Measurements from ENCODE around the gene DCC. TPM values are rescaled to one million over a fixed set of nuclear protein-coding genes. Genes with fewer than 3 reads are reported as not detected.

The DCC gene
- total RNA-seq, 1 experiment from 2014 or later, result not detected

DNA sequence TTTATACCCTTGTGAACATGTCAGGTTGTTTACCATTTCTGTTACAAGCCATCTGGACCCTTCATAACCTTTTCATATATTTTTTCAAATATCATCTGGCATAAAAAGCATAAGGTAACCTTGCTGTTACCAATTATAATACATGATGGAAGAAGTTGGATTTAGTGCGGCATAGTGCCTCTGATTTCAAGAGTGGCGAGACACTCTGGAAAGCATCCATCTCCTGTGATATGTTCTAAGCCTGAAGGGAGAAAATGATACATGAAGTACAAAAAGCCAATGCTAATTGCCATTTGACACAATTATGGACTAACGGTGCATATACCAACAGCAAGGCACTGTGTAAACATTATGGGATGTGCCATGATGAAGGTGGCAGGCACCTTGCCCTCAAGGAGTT, 75.1 kb downstream of the DCC start:
- Histone ChIP-seq H3K27ac (ENCODE audit: low read depth, low read length) (no peak overlapping the region), H3K9ac (ENCODE audit: low read length) (no peak overlapping the region), H2AFZ (ENCODE audit: low read depth, low read length, poor library complexity, severe bottlenecking) (no peak overlapping the region), H3K9me2 (ENCODE audit: insufficient read depth) (no peaks in the 10 kb centered on the region), H3K79me2 (ENCODE audit: insufficient read depth, low read length) (no peaks in the 10 kb centered on the region), H3K27me3 (ENCODE audit: insufficient read depth, low read length) (no peaks in the 10 kb centered on the region), H3K4me3 (replicated peaks in 1 of 2; ENCODE audit: low read depth in 1 of 2, low read length in 2 of 2) (no peak overlapping the region), H4K20me1 (ENCODE audit: insufficient read depth) (no peaks in the 10 kb centered on the region), H3K4me1 (ENCODE audit: control insufficient read depth in 1 of 2, insufficient read depth in 2 of 2, low read length in 2 of 2) (no peaks in the 10 kb centered on the region), H3K36me3 (ENCODE audit: control insufficient read depth in 1 of 2, insufficient read depth in 2 of 2, low read length in 2 of 2) (no peaks in the 10 kb centered on the region), H3K9me3 (ENCODE audit: control insufficient read depth in 1 of 2, insufficient read depth in 1 of 2, low read depth in 1 of 2, low read length in 2 of 2) (peaks cover 0 to 16% of the 10 kb centered on the region in 2 experiments; a peak in 2 of 4 replicates), H3K4me2 (ENCODE audit: low read length) (no peak overlapping the region)
- no peak for TF ChIP-seq TCF7L2 (IDR thresholded peaks at IDR 0.05; ENCODE audit: borderline replicate concordance, extremely low read depth, insufficient read depth, insufficient read length)
- no peak for TF ChIP-seq SRF (IDR thresholded peaks at IDR 0.05; ENCODE audit: low read depth)
- no peak for TF ChIP-seq SIN3A (IDR thresholded peaks at IDR 0.05; ENCODE audit: low read depth)
- TF ChIP-seq, protein P1, sequence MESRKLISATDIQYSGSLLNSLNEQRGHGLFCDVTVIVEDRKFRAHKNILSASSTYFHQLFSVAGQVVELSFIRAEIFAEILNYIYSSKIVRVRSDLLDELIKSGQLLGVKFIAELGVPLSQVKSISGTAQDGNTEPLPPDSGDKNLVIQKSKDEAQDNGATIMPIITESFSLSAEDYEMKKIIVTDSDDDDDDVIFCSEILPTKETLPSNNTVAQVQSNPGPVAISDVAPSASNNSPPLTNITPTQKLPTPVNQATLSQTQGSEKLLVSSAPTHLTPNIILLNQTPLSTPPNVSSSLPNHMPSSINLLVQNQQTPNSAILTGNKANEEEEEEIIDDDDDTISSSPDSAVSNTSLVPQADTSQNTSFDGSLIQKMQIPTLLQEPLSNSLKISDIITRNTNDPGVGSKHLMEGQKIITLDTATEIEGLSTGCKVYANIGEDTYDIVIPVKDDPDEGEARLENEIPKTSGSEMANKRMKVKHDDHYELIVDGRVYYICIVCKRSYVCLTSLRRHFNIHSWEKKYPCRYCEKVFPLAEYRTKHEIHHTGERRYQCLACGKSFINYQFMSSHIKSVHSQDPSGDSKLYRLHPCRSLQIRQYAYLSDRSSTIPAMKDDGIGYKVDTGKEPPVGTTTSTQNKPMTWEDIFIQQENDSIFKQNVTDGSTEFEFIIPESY (IDR thresholded peaks at IDR 0.05; ENCODE audit: extremely low read depth, insufficient replicate concordance, low read length), result no peak
- TF ChIP-seq, protein P2, sequence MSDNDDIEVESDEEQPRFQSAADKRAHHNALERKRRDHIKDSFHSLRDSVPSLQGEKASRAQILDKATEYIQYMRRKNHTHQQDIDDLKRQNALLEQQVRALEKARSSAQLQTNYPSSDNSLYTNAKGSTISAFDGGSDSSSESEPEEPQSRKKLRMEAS (IDR thresholded peaks at IDR 0.05), result no peak
- TF ChIP-seq, protein P3, sequence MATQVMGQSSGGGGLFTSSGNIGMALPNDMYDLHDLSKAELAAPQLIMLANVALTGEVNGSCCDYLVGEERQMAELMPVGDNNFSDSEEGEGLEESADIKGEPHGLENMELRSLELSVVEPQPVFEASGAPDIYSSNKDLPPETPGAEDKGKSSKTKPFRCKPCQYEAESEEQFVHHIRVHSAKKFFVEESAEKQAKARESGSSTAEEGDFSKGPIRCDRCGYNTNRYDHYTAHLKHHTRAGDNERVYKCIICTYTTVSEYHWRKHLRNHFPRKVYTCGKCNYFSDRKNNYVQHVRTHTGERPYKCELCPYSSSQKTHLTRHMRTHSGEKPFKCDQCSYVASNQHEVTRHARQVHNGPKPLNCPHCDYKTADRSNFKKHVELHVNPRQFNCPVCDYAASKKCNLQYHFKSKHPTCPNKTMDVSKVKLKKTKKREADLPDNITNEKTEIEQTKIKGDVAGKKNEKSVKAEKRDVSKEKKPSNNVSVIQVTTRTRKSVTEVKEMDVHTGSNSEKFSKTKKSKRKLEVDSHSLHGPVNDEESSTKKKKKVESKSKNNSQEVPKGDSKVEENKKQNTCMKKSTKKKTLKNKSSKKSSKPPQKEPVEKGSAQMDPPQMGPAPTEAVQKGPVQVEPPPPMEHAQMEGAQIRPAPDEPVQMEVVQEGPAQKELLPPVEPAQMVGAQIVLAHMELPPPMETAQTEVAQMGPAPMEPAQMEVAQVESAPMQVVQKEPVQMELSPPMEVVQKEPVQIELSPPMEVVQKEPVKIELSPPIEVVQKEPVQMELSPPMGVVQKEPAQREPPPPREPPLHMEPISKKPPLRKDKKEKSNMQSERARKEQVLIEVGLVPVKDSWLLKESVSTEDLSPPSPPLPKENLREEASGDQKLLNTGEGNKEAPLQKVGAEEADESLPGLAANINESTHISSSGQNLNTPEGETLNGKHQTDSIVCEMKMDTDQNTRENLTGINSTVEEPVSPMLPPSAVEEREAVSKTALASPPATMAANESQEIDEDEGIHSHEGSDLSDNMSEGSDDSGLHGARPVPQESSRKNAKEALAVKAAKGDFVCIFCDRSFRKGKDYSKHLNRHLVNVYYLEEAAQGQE (IDR thresholded peaks at IDR 0.05; ENCODE audit: low read depth), result no peak
- TF ChIP-seq JUND (IDR thresholded peaks at IDR 0.05), result no peak
- no peak for TF ChIP-seq ZNF274 (IDR thresholded peaks at IDR 0.05; ENCODE audit: low read depth, low read length)
- TF ChIP-seq CBX3 (IDR thresholded peaks at IDR 0.05; ENCODE audit: low read depth), result no peak
- TF ChIP-seq POLR2A (IDR thresholded peaks at IDR 0.05; ENCODE audit: borderline replicate concordance, extremely low read depth, insufficient read depth, insufficient read length), result no peak
- TF ChIP-seq, protein P4, sequence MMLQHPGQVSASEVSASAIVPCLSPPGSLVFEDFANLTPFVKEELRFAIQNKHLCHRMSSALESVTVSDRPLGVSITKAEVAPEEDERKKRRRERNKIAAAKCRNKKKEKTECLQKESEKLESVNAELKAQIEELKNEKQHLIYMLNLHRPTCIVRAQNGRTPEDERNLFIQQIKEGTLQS (IDR thresholded peaks at IDR 0.05), result no peak
- no peak for DNase-seq (ENCODE audit: low read depth, low spot score)
- BruUV-seq (replicated peaks), result no TSS peak
- ATAC-seq, result no peak
- ChIA-PET RAD21 (ENCODE audit: low non-redundant PET in 1 of 2, low total read pairs in 2 of 2, uncharacterized antibody in 2 of 2, unreplicated experiment in 2 of 2) (no interaction called here), POLR2A (no interaction called here), CTCF (no interaction called here)
- intact Hi-C loops (cut with micrococcal nuclease), result no loop called here

Measured in HCT116 (cell line).